ENCODE measurements around the gene UBXN7.
A peak's percentile ranks its signal among the peaks of the same experiment; 100 is the strongest.
"Not testable (repeated sequence)": the region's sequence is repeated elsewhere in the genome, so short reads cannot be mapped to it uniquely, and the experiment has no call there.

The UBXN7 gene

DNA sequence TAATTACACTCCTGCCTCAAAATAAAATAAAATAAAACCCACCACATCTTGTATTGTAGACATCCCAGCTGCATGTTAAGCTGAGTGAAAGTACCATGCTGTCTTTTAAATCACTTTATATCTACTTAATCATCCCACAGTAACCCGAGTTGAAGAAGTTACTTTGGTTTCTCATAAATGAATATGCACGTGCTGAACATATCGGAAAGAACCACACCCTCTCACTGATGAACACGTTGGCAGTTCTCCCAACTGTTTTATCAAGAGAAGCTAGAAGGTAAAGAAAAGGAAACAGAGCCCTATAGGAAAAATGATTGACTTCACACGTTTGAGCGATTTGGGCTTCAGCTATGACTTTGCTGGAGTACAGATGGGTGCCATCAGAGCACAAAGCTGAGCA is 78.1 kb downstream of the UBXN7 start:
- no peak for DNase-seq

DNA sequence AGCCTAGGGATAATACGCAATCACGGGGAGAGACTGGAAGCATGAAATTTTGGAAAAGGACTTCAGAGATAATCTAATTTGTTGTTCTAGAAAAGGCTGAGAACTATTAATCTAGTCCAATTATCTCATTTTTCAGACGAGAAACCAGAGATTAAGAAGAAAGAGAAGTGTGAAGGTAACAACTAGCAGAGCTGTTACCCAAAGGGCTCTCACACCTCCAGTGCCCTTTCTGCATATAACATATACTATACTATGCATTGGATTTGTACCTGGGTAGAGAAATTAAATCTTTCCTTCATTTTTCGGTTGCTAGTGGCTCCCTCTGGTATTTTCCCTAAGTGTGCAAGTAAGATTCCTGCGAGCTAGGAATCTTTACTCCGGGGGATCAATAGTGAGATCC is 80.7 kb downstream of the UBXN7 start:
- no peak for DNase-seq

DNA sequence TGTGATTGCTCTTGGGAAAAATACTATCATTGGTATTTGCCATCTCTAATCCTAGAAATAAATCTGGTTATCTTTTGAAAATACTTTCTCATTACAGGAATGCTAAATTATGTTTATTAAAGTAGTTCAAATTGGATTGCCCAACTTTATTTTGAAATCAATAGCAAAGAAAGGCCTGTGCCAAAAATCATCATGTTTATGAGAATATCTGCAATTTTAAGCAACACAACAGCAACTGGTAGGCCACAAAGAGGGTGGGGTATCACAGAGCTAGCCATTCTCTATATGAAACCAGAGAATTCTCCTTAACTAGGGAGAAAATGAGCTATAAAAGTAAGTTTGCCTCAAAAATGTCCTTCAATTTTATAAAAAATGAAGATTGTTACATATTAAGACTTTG is 82.2 kb downstream of the UBXN7 start:
- DNase-seq, result no peak

DNA sequence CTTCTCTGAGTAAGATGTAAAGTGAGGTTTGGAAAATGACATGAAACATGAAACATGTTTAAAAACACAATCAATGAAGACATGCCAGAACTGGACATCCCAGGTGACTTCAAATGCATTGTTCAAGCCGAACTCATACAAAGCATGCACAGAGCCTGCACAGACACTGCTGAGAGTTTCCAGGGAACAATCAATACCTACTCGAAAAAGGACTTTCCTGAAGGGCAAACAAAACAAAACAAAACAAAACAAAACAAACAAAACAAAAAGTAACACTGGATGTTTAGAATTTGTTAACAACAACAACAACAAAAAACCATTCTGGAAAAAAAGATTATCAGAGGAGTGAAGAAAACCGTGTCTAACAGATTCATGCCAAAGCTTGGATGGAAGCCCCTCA is 83.5 kb downstream of the UBXN7 start:
- no peak for DNase-seq

DNA sequence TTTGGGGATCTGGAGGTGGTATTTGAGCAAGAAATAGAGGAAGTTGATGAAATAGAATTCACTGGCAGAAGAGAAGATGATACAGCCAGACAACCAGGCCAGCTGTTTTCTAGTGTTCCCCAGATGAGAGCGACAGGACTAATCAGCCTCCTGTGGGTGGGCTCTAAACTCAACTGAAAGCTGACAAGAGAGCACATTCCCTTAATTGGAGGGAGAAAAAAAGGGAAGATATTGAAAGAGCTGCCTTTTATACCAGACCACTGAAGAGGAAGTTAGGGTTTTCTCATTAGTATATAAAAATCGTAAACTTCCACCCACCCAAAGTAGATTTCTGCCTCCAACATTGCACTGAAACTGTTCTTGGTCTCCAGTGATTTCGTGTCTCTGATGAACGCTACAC is 87.6 kb downstream of the UBXN7 start:
- DNase-seq, result no peak

DNA sequence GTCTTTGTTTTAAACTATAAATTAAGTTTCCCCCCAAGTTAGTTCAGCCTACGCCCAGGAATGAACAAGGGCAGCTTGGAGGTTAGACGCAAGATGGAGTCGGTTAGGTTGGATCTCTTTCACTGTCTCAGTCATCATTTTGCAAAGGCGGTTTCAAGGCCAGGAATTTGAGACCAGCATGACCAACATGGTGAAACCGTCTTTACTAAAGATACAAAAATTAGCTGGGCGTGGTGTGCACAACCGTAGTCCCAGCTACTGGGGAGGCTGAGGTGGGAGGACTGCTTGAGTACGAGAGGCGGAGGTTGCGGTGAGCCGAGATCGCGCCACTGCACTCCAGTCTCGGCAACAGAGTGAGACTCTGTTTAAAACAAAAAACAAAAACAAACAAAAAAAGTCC is 88.3 kb downstream of the UBXN7 start:
- not testable (repeated sequence) for DNase-seq

DNA sequence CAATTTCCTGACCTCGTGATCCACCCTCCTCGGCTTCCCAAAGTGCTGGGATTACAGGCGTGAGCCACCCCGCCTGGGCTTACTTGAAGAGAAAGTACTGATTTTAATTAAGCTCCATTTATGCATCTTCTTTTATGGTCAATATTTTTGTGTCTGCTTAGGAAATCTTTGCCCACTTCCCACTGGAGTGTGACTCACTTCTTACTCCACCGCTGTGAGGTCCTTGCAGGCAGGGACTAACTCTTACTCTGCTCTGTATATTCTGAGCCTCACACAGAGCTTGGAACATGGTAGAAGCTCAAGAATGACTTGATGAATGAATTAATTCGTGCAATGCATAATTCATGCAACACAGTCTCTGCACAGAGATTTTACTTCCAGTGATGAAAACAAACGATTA is 91.1 kb downstream of the UBXN7 start:
- no peak for DNase-seq

DNA sequence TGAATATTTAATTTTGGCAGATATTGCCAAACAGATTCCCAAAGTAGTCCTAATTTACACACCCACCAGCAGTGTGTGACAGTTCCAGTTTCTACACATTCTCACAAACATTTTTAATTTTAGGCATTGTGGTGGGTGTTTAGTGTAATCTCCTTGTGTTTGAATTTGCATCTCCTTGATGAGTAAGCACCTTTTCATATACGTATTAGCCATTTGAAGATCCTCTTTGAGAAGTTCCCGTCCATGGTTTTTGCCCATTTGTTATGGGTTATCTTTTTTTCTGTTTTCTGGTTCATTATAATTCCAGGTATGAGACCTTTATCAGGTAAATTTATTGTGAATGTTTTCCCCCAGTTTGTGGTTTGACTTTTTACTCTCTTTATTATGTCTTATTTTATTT is 91.8 kb downstream of the UBXN7 start:
- DNase-seq, result no peak

DNA sequence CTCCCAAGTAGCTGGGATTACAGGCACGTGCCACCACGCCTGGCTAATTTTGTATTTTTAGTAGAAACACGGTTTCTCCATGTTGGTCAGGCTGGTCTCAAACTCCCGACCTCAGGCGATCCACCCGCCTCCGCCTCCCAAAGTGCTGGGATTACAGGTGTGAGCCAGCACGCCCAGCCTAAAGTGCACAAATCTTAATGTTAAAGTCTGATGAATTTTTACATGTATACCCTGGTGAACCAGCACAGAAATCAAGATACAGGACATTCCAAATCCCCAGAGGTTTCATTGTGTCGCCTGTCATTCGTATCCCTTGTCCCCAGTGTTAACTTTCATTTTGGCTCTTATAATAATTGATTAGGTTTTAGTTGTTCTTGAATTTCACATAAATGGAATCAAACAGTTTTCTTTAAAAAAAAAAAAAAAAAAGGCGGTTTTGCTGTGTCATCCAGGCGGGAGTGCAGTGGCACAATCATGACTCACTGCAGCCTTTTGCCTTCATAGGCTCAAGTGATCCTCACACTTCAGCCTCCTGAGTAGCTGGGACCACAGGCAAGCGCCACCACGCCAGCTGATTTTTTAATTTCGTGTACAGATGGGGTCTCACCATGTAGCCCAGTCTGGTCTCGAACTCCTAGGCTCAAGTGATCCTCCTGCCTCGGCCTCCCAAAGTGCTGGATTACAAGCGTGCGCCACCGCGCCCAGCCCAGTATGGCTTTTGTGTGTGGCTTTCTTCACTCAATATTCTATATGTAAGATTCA is 92.6 kb downstream of the UBXN7 start:
- DNase-seq, result no peak

DNA sequence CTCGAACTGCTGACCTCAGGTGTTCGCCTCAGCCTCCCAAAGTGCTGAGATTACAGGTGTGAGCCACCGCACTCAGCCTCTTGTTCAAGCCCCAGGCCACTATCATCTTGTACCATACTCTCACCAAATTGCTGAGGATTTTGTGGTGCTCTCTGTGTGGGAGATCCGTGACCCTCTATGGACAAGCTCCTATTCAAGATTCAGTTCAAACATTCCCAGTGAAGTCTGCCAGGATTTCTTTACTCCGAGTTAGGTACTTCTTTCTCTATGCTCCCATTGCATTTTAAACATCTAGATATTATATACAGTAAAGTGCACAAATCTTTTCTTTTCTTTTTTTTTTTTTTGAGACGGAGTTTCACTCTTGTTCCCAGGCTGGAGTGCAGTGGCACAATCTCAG is 93.2 kb downstream of the UBXN7 start:
- DNase-seq, result no peak

DNA sequence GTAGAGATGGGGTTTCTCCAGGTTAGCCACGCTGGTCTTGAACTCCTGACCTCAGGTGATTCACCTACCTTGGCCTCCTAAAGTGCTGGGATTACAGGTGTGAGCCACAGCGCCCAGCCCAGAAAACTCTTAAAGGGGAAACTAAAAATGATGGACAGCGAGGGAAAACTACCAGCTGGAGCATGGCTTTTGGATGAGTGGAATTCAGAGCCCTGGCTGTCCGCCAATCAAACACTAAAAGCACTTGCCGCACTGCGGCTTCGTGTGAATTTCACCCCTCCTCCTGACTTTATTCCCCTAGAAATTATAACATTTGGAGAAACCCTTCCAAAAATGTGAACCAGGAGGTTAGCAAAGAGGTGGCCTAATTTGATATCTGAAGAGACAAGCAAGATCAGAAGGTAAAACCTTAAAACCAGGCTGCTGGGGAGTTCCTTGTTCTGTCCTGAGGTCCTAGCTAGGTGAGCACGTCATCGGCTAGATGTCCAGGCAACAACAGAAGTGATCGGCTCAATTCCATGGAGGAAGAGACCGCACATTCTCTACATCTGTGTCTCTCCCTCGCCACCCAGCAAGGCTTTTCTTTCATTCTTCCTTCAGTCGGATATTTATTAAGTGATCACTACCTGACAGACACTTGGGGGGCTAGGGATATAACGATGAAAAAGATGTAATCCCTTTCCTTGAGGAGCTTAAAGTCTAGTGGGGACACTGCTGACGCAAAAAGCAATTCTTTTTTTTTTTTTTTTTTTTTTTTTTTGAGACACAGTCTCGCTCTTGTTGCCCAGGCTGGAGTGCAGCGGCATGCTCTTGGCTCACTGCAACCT is 95.7 kb downstream of the UBXN7 start:
- DNase-seq, result no peak

DNA sequence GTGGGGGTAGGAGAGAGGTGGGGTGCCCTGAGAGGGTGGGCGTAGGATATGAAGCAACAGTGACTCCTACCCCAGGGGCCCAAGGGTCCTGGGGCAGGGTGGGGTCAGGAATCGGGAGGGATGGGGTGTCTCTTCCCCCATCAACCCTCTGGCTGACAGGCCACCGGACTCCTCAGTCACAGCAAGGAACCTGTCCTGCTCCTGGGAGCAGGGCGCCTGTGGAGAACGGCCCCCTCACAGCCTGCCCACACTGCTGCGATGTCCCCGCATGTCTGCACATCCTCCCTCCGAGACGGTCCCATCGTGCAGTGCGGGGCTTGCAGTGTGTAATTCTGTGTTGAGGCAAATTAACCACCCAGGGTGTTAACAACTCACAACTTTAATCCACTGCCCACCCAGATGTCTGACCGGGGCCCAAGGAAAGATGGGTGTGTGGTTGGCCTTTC is 96.7 kb downstream of the UBXN7 start:
- DNase-seq, result no peak

DNA sequence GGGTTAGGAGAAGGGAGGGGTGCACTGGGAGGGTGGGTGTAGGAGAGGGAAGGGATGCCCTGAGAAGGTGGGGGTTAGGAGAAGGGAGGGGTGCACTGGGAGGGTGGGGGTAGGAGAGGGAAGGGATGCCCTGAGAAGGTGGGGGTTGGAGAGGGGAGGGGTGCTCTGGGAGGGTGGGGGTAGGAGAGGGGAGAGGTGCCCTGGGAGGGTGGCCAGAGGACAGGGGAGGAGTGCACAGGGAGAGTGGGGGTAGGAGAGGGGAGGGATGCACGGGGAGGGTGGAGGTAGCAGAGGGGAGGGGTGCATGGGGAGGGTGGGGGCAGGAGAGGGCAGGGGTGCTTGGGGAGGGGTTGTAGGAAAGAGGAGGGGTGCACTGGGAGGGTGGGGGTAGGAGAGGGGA is 97.2 kb downstream of the UBXN7 start:
- DNase-seq, result no peak

DNA sequence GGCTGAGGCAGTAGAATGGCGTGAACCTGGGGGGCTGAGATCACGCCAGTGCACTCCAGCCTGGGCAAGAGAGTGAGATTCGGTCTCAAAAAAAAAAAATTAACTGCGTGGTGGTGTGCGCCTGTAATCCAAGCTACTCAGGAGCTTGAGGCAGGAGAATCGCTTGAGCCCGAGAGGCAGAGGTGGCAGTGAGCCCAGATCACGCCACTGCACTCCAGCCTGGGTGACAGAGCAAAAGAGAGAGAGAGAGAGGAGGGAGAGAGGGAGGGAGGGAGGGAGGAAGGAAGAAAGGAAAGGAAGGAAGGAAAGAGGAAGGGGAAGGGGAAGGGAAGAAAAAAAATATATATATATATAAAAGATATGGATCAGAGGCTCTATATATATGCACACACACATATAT is 100.1 kb downstream of the UBXN7 start:
- no peak for DNase-seq

DNA sequence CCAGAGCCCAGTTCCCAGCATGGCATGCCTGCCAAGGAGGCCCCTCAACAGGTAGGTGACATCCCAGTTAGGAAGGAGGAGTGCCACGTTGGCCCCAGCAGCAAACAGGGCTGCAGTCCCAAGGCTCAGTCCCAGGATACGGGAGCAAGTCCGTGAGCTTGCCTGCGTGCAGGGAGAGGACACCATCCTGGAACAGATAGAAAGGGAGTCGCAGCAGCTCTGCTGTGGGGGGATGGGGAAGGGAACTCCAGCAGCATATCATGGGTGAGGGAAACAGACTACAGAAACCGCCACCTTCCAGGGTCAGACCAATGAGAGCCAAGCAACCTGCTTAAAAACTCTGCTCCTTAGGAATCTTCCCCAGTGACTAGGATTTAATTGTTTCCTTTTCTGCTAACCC is 104.8 kb downstream of the UBXN7 start:
- no peak for DNase-seq

DNA sequence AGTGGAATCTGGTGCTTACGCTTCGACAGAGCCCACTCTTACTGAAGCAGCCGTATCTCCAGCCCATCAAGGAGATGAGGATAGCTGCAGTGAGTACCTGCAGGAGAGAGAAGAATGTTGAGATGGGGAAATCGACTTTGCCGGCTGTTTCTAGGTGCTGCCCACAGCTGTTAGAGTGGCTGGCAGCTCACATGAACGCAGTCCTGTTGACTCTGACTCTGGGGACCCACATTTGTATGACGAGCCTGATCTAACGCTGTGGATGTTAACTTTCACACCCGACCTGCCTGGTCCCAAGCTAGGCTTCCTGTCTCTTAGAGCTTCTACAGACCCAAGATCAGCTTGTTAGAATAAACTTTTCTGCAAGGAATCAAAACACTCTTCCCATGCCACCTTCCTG is 105.3 kb downstream of the UBXN7 start:
- no peak for DNase-seq

DNA sequence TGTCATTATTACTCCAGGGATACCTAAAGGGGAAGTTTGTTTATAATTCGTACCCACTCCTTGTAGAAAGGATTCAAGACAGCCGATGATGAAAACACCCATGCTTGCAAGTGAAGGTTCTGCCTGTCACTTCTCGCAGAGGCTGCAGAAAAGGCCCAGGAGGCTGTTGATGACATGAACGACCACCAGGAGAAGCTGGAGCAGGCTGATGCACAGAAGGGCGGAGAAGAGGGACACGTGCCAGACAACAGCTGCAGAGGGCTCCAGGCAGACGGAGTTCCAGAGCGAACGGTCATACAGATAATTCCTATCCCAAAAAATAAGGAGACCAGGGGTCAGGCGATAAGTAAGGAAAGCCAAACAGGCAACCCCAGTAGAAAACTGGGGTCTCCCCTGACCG is 108.5 kb downstream of the UBXN7 start:
- peak; percentile 77 for DNase-seq

DNA sequence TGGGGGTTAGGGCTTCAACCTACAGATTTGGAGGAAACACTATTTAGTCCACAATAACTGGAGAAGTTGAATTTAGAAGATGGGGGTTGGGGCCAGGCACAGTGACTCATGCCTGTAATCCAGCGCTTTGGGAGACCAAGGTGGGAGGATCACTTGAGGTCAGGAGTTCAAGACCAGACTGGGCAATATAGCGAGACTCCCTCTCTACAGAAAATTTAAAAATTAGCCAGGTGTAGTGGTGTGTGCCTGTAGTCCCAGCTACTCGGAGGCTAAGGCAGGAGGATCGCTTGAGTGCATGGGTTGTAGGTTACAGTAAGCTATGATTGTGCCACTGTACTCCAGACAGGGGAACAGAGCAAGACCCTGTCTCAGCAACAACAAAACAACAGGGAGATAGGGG is 109.2 kb downstream of the UBXN7 start:
- no peak for DNase-seq

DNA sequence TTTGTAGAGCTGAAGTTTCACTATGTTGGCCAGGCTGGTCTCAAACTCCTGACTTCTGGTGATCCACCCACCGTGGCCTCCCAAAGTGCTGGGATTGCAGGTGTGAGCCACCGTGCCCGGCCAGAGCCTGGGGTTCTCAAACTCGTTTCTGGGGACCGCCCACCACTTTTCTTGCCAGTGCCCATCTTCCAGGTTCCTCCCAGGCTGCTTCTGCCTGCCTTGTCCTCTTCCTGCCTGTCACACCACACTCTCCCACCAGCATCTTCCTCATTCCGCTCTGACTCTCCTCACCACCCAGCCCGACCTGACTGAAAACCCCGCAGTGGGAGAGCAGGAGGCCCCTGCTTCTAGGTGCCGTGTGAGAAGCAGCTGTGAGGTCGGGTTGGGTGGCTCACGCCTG is 111.1 kb downstream of the UBXN7 start:
- no peak for DNase-seq

DNA sequence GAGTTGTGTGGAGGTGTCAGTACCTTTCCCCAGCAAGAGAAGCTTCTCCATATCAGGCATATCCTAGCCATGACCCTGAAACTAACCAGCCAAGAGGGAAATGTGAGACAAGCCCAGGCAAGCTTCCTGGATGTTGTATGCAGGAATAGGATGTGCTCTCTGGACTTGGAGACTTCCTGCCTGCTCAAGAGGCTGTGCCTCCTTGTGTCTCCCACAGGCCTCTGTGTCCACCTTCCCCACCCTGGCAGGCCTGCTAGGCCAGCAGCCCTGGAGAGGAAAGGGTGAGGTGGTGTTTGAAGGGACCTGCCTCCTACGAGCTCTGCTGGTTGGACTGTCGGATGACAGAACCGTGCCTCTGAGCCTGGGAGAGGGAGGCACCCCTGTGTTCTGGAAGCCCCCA is 112.1 kb downstream of the UBXN7 start:
- DNase-seq, result no peak

DNA sequence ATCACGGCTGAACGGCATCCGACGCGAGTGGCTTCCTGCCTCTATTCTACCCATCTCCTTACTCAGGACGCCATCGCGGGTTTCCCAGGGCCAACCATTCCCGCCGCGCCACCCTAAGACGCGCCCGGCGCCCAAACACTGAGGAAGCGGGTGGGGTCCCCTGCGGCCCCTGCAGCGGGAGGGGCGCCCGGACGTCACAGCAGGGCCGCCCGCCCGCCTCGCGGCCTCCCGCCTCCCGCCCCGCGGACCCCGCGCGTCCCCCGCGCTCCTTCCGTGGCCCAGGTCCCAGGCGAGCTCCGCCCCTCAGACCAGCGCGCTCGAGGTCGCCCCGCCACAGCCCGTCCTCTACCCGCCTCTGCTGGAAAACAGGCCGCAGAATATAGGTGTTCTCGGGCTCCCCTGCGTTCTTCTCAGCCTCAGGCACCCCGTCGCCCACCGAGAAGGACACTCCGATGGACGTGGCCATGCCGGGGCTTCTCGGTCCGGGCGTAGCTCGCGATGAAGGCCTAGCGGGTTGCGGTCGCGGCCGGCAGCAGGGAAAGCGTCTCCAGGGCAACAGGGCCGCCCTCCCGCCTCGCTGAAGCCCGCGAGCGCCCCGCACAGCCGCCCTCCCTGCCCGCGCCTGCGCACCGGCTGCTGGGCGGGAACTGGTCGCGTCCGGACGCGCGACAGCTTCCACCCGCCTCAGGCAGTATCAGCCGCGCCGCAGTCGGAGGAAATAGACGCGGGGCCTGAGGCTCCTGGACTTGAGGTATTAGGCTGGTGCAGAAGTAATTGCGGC is 114.3 kb downstream of the UBXN7 start, which contains the start of gene DYNLT2B:
Gene DYNLT2B, minus strand, starts transcription at position 554 of the 781 bp plus-strand sequence. Its CDS starts 88 bp downstream, at position 466.
- peak; percentile 95 for DNase-seq

DNA sequence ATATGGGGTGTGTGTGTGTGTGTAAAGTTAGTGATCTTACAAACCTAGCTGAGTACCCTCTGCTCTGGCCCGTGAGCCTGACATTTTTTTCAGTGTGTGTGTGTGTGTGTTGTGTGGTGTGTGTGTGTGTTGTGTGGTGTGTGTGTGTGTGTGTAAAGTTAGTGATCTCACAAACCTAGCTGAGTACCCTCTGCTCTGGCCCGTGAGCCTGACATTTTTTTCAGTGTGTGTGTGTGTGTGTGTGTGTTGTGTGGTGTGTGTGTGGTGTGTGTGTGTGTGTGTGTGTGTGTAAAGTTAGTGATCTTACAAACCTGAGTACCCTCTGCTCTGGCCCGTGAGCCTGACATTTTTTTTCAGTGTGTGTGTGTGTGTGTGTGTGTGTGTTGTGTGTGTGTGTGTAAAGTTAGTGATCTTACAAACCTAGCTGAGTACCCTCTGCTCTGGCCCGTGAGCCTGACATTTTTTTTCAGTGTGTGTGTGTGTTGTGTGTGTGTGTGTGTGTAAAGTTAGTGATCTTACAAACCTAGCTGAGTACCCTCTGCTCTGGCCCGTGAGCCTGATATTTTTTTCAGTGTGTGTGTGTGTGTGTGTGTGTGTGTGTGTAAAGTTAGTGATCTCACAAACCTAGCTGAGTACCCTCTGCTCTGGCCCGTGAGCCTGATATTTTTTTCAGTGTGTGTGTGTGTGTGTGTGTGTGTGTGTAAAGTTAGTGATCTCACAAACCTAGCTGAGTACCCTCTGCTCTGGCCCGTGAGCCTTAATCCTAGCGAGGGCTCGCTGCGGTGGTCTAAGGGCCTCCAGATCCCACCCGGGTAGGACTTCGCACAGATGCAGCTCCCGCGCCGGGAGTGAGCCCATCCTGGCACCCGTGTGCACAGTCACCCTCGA is 115.2 kb downstream of the UBXN7 start:
- DNase-seq, result not testable (repeated sequence)
